HG03520 (cell line): ENCODE data around the gene G6PC1.
"Not testable (repeated sequence)": the region's sequence is repeated elsewhere in the genome, so short reads cannot be mapped to it uniquely, and the experiment has no call there.

Experiments
- ATAC-seq: cut with Tn5 transposase; IDR thresholded peaks from one replicate; pipeline ENCODE4 v1.9.1; 2021; ENCODE audit warnings: mild to moderate bottlenecking, moderate library complexity; ENCODE audit not compliant: unreplicated experiment

The G6PC1 gene

GRCh38 chr17:42873315-42873714, 27.3 kb upstream of the G6PC1 start:
- no peak for ATAC-seq

- not testable (repeated sequence) for ATAC-seq
These were observed 26.5 kb upstream of the G6PC1 start for GRCh38 chr17:42873932-42874695.

- no peak for ATAC-seq
These were observed 23.6 kb upstream of the G6PC1 start for GRCh38 chr17:42877037-42877436.

- no peak for ATAC-seq
These were observed 22.3 kb upstream of the G6PC1 start for GRCh38 chr17:42878123-42878880.

GRCh38 chr17:42878924-42879595, 21.5 kb upstream of the G6PC1 start:
- no peak for ATAC-seq

GRCh38 chr17:42879596-42879985, 21.0 kb upstream of the G6PC1 start:
- no peak for ATAC-seq

- no peak for ATAC-seq
These were observed 19.8 kb upstream of the G6PC1 start for GRCh38 chr17:42880776-42881310.

- not testable (repeated sequence) for ATAC-seq
These were observed 18.9 kb upstream of the G6PC1 start for GRCh38 chr17:42881706-42882105.

GRCh38 chr17:42882166-42882565, 18.4 kb upstream of the G6PC1 start:
- no peak for ATAC-seq

- no peak for ATAC-seq
These were observed 16.6 kb upstream of the G6PC1 start for GRCh38 chr17:42883802-42884558.

GRCh38 chr17:42885806-42886205, 14.8 kb upstream of the G6PC1 start:
- ATAC-seq: not testable (repeated sequence)

- ATAC-seq: no peak
These were observed 14.1 kb upstream of the G6PC1 start for GRCh38 chr17:42886283-42887176.

GRCh38 chr17:42889809-42890208, 10.8 kb upstream of the G6PC1 start:
- ATAC-seq: no peak

GRCh38 chr17:42891539-42892152, 9.0 kb upstream of the G6PC1 start:
- ATAC-seq: no peak

GRCh38 chr17:42893359-42893758, 7.2 kb upstream of the G6PC1 start:
- no peak for ATAC-seq

- no peak for ATAC-seq
These were observed 6.1 kb upstream of the G6PC1 start for GRCh38 chr17:42894283-42895184.

- ATAC-seq: no peak
These were observed 5.4 kb upstream of the G6PC1 start for GRCh38 chr17:42895185-42895555.

- ATAC-seq: no peak
These were observed 2.3 kb upstream of the G6PC1 start for GRCh38 chr17:42898147-42898811.
